Measurements from ENCODE around the gene UGT1A8. TPM values are rescaled to one million over a fixed set of nuclear protein-coding genes. Genes with fewer than 3 reads are reported as not detected.

Gene UGT1A8
- total and polyA plus RNA-seq, 2 of the 4 experiments (the other 2 are of a cell fraction) = not detected

GRCh38 chr2:233818639-233819621 lies 201.5 kb downstream of the UGT1A8 start:
- no peak overlapping the region for H3K18ac ChIP-seq (ENCODE audit: low read depth, low read length)
- H2BK20ac ChIP-seq (ENCODE audit: low read depth, low read length) = no peak overlapping the region
- WGBS, 2 experiments (ENCODE audit: extremely low coverage in 2 of 2, insufficient read length in 1 of 2) = 57% methylated on average over 6 of the region's 17 CpGs; no CpG with 5 or more reads in 1 of the 2 experiments
- no peaks in the 10 kb centered on the region for H4K20me1 ChIP-seq (ENCODE audit: insufficient read depth, low read length)
- H2BK15ac ChIP-seq (ENCODE audit: low read depth, low read length) = no peak overlapping the region
- DNase-seq = no peak
- intact Hi-C loops (cut with micrococcal nuclease) (no loop called here), dilution Hi-C loops (cut with HindIII; ENCODE audit: low sequenced_read_pairs, unreplicated experiment) (no loop called here), in situ Hi-C loops (cut with MboI; ENCODE audit: low sequenced_read_pairs) (no loop called here)
- TF ChIP-seq SMC3 (IDR thresholded peaks at IDR 0.05; ENCODE audit: low read depth, low read length) = no peak
- no peak for TF ChIP-seq RCOR1 (IDR thresholded peaks at IDR 0.05; ENCODE audit: insufficient replicate concordance, low read length)
- no peak for TF ChIP-seq RAD21 (IDR thresholded peaks at IDR 0.05; ENCODE audit: low read length)
- TF ChIP-seq POLR2A (IDR thresholded peaks at IDR 0.05; ENCODE audit: low read depth, low read length) = no peak
- TF ChIP-seq MAFK (IDR thresholded peaks at IDR 0.05; ENCODE audit: low read depth, low read length) = no peak
- TF ChIP-seq MAZ (IDR thresholded peaks at IDR 0.05; ENCODE audit: borderline replicate concordance, low read depth, low read length) = no peak
- TF ChIP-seq, protein P1, sequence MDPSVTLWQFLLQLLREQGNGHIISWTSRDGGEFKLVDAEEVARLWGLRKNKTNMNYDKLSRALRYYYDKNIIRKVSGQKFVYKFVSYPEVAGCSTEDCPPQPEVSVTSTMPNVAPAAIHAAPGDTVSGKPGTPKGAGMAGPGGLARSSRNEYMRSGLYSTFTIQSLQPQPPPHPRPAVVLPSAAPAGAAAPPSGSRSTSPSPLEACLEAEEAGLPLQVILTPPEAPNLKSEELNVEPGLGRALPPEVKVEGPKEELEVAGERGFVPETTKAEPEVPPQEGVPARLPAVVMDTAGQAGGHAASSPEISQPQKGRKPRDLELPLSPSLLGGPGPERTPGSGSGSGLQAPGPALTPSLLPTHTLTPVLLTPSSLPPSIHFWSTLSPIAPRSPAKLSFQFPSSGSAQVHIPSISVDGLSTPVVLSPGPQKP (IDR thresholded peaks at IDR 0.05; ENCODE audit: borderline replicate concordance, low read depth, low read length) = no peak
- TF ChIP-seq, protein P2, sequence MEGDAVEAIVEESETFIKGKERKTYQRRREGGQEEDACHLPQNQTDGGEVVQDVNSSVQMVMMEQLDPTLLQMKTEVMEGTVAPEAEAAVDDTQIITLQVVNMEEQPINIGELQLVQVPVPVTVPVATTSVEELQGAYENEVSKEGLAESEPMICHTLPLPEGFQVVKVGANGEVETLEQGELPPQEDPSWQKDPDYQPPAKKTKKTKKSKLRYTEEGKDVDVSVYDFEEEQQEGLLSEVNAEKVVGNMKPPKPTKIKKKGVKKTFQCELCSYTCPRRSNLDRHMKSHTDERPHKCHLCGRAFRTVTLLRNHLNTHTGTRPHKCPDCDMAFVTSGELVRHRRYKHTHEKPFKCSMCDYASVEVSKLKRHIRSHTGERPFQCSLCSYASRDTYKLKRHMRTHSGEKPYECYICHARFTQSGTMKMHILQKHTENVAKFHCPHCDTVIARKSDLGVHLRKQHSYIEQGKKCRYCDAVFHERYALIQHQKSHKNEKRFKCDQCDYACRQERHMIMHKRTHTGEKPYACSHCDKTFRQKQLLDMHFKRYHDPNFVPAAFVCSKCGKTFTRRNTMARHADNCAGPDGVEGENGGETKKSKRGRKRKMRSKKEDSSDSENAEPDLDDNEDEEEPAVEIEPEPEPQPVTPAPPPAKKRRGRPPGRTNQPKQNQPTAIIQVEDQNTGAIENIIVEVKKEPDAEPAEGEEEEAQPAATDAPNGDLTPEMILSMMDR (conservative IDR thresholded peaks at IDR 0.05; ENCODE audit: low read depth, low read length) = no peak
- no peak for TF ChIP-seq MXI1 (IDR thresholded peaks at IDR 0.05; ENCODE audit: borderline replicate concordance, low read depth, low read length)
- TF ChIP-seq FOS (IDR thresholded peaks at IDR 0.05; ENCODE audit: low read depth, low read length) = no peak
- no peak for TF ChIP-seq NFE2L2 (IDR thresholded peaks at IDR 0.05; ENCODE audit: low read depth, low read length)
- no peak for TF ChIP-seq CEBPB (IDR thresholded peaks at IDR 0.05; ENCODE audit: low read depth, low read length)
- no peak for ATAC-seq (ENCODE audit: low read depth)
- H3K27me3 ChIP-seq (ENCODE audit: control insufficient read depth, insufficient read depth, low read length) = peaks cover 7% of the 10 kb centered on the region; the same call in 1 of the 2 replicates
- H2BK120ac ChIP-seq (ENCODE audit: low read depth, low read length) = no peak overlapping the region
- CTCF ChIA-PET = interaction anchor here (0.9 kb wide), 1 partner anchor 14 kb away, joined by 3 read pairs; no protein-coding TSS in a partner anchor
- no peaks in the 10 kb centered on the region for H3K4me1 ChIP-seq (ENCODE audit: control insufficient read depth, insufficient read depth, low read length)
- no peak overlapping the region for H3K23ac ChIP-seq (ENCODE audit: low read depth, low read length)
- BruUV-seq (replicated peaks) = no TSS peak
- H4K8ac ChIP-seq (ENCODE audit: low read depth in 2 of 2, low read length in 2 of 2) = no peak overlapping the region
- no peak overlapping the region for H2BK5ac ChIP-seq (ENCODE audit: low read depth, low read length, poor library complexity, severe bottlenecking)
- H3K14ac ChIP-seq (replicated peaks; ENCODE audit: low read depth, low read length) = no peak overlapping the region
- H3K4me3 ChIP-seq (ENCODE audit: insufficient read depth, low read depth, low read length) = no peak overlapping the region
- H2AK9ac ChIP-seq (replicated peaks; ENCODE audit: low read depth, low read length, poor library complexity) = peak overlapping the region; percentile 37
- no peak overlapping the region for H3K4me2 ChIP-seq (ENCODE audit: low read depth, low read length)
- H3K36me3 ChIP-seq (ENCODE audit: control insufficient read depth, insufficient read depth, low read length) = no peaks in the 10 kb centered on the region
- H3K9ac ChIP-seq (ENCODE audit: low read depth, low read length) = no peak overlapping the region
- H4K91ac ChIP-seq (ENCODE audit: insufficient read depth, low read depth, low read length) = no peak overlapping the region
- H4K5ac ChIP-seq (ENCODE audit: low read depth, low read length) = no peak overlapping the region
- H3K9me1 ChIP-seq (ENCODE audit: insufficient read depth, low read length) = no peaks in the 10 kb centered on the region
- H3K9me3 ChIP-seq (ENCODE audit: control insufficient read depth, insufficient read depth, low read length) = no peaks in the 10 kb centered on the region
- no peak overlapping the region for H2AK5ac ChIP-seq (ENCODE audit: low read depth, low read length)
- H3K4ac ChIP-seq (ENCODE audit: low read depth, low read length) = no peak overlapping the region
- H3K56ac ChIP-seq (ENCODE audit: extremely low read depth, insufficient read depth, low read length) = no peak overlapping the region
- H2AFZ ChIP-seq (replicated peaks; ENCODE audit: low read length, poor library complexity) = peak overlapping the region; percentile 23
- POLR2A ChIA-PET (ENCODE audit: unreplicated experiment) = no interaction called here
- H3K79me1 ChIP-seq (ENCODE audit: low read depth in 1 of 2, low read length in 2 of 2) = no peaks in the 10 kb centered on the region
- no peak overlapping the region for H3K27ac ChIP-seq (ENCODE audit: insufficient read depth, low read length)

All from IMR-90 (cell line).